Esophagus squamous epithelium (tissue), 4 donors: Measurements from ENCODE around the gene ALOX5.

ENCODE experiments used
- CTCF ChIP-seq, 6 experiments: fragments of 450-650 bp in 4 of 6; fragments of 200-600 bp in 2 of 6; sonication (generic) in 2 of 6; IDR thresholded peaks; one replicate each; pipeline ENCODE4 v1.5.1; 2016 to 2019; ENCODE audit warnings: antibody characterized with exemption in 6 of 6, mild to moderate bottlenecking in 4 of 6, moderate library complexity in 4 of 6
- POLR2A ChIP-seq, 4 donors: fragments of 450-650 bp; IDR thresholded peaks; one replicate each; pipeline ENCODE4 v1.6.1; 2017; ENCODE audit warnings: antibody characterized with exemption in 4 of 4, mild to moderate bottlenecking in 4 of 4, moderate library complexity in 3 of 4

GRCh38 chr10:45372251-45372951 is 1.6 kb upstream of the ALOX5 start:
- TF ChIP-seq CTCF (IDR thresholded peaks at IDR 0.05) (no peak), POLR2A (IDR thresholded peaks at IDR 0.05) (no peak)
